ENCODE measurements around the gene OR56A5. TPM values are rescaled to one million over a fixed set of nuclear protein-coding genes. Genes with fewer than 3 reads are reported as not detected.
"Not testable (repeated sequence)": the region's sequence is repeated elsewhere in the genome, so short reads cannot be mapped to it uniquely, and the experiment has no call there.

Gene OR56A5
- total and polyA plus RNA-seq, 3 experiments from 2014 or later, result not detected

DNA sequence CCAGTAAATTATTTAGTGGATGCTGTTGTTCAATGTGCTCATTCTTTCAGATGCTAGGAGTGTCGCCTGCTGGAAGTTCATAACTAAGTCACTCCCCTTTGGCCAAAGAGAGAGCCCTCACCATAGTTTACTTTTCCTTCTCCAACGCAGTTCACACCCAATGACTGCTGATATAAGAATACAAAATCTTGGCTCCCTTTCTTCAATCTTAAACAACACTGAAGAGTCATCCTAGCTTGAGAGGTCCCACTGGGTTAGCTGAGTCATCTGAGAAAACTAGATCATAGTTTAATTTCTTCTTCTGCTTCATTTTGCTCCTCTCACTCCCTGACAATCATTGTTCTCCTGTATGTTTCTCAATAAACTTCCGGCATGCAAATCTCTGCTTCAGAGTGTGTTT lies 23.9 kb upstream of the OR56A5 start:
- no peaks in the 10 kb centered on the region for H3K9me3 ChIP-seq (ENCODE audit: low read length)
- Mint-ChIP-seq H3K27me3 (peaks cover 3 to 31% of the 10 kb centered on the region in 2 donors), H3K9me3 (no peaks in the 10 kb centered on the region), H3K36me3 (no peaks in the 10 kb centered on the region), H3K4me1 (no peaks in the 10 kb centered on the region), H3K4me3 (no peak overlapping the region), H3K27ac (no peak overlapping the region)
- no peak overlapping the region for H3K27ac ChIP-seq (ENCODE audit: low read depth, low read length)
- POLR2A ChIA-PET, result no interaction called here
- H3K4me1 ChIP-seq (ENCODE audit: insufficient read depth, low read length), result no peaks in the 10 kb centered on the region
- H3K36me3 ChIP-seq (ENCODE audit: insufficient read depth, low read length), result no peaks in the 10 kb centered on the region
- no peak for DNase-seq
- no peak overlapping the region for H3K4me3 ChIP-seq (ENCODE audit: low read length)
- no peaks in the 10 kb centered on the region for H3K27me3 ChIP-seq (ENCODE audit: insufficient read depth, low read length, poor library complexity, severe bottlenecking)
- CTCF ChIA-PET, result no interaction called here

- Histone ChIP-seq H3K4me1 (ENCODE audit: insufficient read depth, low read length) (no peaks in the 10 kb centered on the region), H3K36me3 (ENCODE audit: insufficient read depth, low read length) (no peaks in the 10 kb centered on the region), H3K27me3 (ENCODE audit: insufficient read depth, low read length, poor library complexity, severe bottlenecking) (no peaks in the 10 kb centered on the region), H3K4me3 (ENCODE audit: low read length) (no peak overlapping the region), H3K27ac (ENCODE audit: low read depth, low read length) (no peak overlapping the region), H3K9me3 (ENCODE audit: low read length) (no peaks in the 10 kb centered on the region)
- H3K27ac Mint-ChIP-seq, result no peak overlapping the region
- H3K4me3 Mint-ChIP-seq, result no peak overlapping the region
- H3K36me3 Mint-ChIP-seq, result no peaks in the 10 kb centered on the region
- no peak for DNase-seq
- ChIA-PET CTCF (no interaction called here), POLR2A (no interaction called here)
- H3K9me3 Mint-ChIP-seq, result no peaks in the 10 kb centered on the region
- H3K4me1 Mint-ChIP-seq, result no peaks in the 10 kb centered on the region
- H3K27me3 Mint-ChIP-seq, result peaks cover 3 to 34% of the 10 kb centered on the region in 2 donors
Measured at GRCh38 chr11:5989203-5989602, 20.9 kb upstream of the OR56A5 start.

DNA sequence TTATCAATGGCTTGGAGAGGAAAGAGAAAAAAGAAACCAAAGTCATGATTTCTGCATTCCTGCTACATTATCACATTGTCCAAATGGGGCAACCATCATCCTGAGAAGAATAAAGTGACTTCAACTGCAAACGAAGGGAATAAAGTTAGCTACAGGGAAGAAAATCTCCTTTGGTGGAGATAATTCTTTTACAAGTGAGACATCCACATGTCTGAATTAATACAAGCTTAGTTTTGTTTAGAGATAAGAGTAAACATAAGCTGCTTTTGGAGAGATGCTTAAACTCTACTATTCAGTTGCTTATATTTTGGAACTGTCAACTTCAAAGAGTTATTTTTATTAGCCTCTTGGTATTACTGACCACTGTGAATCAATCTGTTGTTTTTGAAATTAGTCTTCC lies 18.6 kb upstream of the OR56A5 start, which contains the start of gene OR52L1:
Gene OR52L1, minus strand, starts transcription at position 101 of the 400 bp plus-strand sequence. Its CDS starts 55 bp downstream, at position 46.
- Histone ChIP-seq H3K4me3 (ENCODE audit: low read length) (no peak within 1 kb of the TSS), H3K27ac (ENCODE audit: low read depth, low read length) (no peak within 1 kb of the TSS), H3K36me3 (ENCODE audit: insufficient read depth, low read length) (no peaks in the 10 kb centered on the region), H3K27me3 (ENCODE audit: insufficient read depth, low read length, poor library complexity, severe bottlenecking) (no peaks in the 10 kb centered on the region), H3K4me1 (ENCODE audit: insufficient read depth, low read length) (no peaks in the 10 kb centered on the region), H3K9me3 (ENCODE audit: low read length) (no peaks in the 10 kb centered on the region)
- no peak within 1 kb of the TSS for H3K27ac Mint-ChIP-seq
- H3K4me3 Mint-ChIP-seq, result no peak within 1 kb of the TSS
- POLR2A ChIA-PET, result no interaction called here
- H3K36me3 Mint-ChIP-seq, result no peaks in the 10 kb centered on the region
- no peaks in the 10 kb centered on the region for H3K4me1 Mint-ChIP-seq
- peaks cover 4 to 48% of the 10 kb centered on the region in 2 donors for H3K27me3 Mint-ChIP-seq
- CTCF ChIA-PET, result no interaction called here
- no peak for DNase-seq
- H3K9me3 Mint-ChIP-seq, result peaks cover 0 to 2% (median 0%) of the 10 kb centered on the region in 5 donors

- Histone ChIP-seq H3K4me1 (ENCODE audit: insufficient read depth, low read length) (no peaks in the 10 kb centered on the region), H3K9me3 (ENCODE audit: low read length) (no peaks in the 10 kb centered on the region), H3K36me3 (ENCODE audit: insufficient read depth, low read length) (no peaks in the 10 kb centered on the region), H3K27ac (ENCODE audit: low read depth, low read length) (no peak overlapping the region), H3K4me3 (ENCODE audit: low read length) (no peak overlapping the region), H3K27me3 (ENCODE audit: insufficient read depth, low read length, poor library complexity, severe bottlenecking) (no peaks in the 10 kb centered on the region)
- no peak for DNase-seq
- H3K36me3 Mint-ChIP-seq, result no peaks in the 10 kb centered on the region
- ChIA-PET CTCF (no interaction called here), POLR2A (no interaction called here)
- no peaks in the 10 kb centered on the region for H3K4me1 Mint-ChIP-seq
- H3K27me3 Mint-ChIP-seq, result peaks cover 8 to 27% of the 10 kb centered on the region in 2 donors
- peaks cover 12 to 22% (median 14%) of the 10 kb centered on the region in 5 donors for H3K9me3 Mint-ChIP-seq
- no peak overlapping the region for H3K27ac Mint-ChIP-seq
- no peak overlapping the region for H3K4me3 Mint-ChIP-seq
Measured at GRCh38 chr11:5983443-5983842, 15.1 kb upstream of the OR56A5 start.

DNA sequence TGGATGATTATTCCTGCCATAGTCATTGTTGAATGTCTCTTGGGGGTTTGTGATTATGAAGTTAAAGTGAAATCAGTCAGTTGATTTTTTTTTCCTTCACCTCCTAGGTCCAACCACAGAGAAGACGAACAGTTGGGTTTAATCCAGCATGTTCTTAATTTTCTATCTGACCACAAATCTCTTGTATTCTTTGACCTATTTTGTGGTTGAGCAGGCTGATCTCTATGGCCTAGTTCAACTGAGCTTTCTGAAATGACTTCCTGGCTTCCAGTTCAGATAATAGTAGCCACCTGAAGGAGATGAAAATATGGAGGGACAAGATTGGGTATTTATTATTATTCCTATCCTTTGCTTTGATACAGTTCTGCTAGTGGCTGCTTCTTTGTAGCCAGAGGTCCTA lies 5.2 kb upstream of the OR56A5 start:
- Mint-ChIP-seq H3K9me3 (peaks cover 0 to 11% (median 2%) of the 10 kb centered on the region in 5 donors), H3K4me3 (peak overlapping the region in 2 of 7 donors; percentile 8 to 18), H3K27me3 (peaks cover 7 to 9% of the 10 kb centered on the region in 2 donors), H3K27ac (peak overlapping the region in 4 of 8 donors; percentile 37 to 78 (median 40)), H3K36me3 (no peaks in the 10 kb centered on the region), H3K4me1 (peaks cover 0 to 7% (median 7%) of the 10 kb centered on the region in 3 donors)
- CTCF ChIA-PET, result no interaction called here
- Histone ChIP-seq H3K27me3 (ENCODE audit: insufficient read depth, low read length, poor library complexity, severe bottlenecking) (no peaks in the 10 kb centered on the region), H3K4me1 (ENCODE audit: insufficient read depth, low read length) (no peaks in the 10 kb centered on the region), H3K36me3 (ENCODE audit: insufficient read depth, low read length) (no peaks in the 10 kb centered on the region), H3K9me3 (ENCODE audit: low read length) (no peaks in the 10 kb centered on the region), H3K4me3 (ENCODE audit: low read length) (no peak overlapping the region), H3K27ac (ENCODE audit: low read depth, low read length) (no peak overlapping the region)
- peak in 1 of 5 donors; percentile 3 for DNase-seq
- POLR2A ChIA-PET, result no interaction called here

GRCh38 chr11:5967708-5968107 lies 586 bp downstream of the OR56A5 start:
- Histone ChIP-seq H3K4me1 (ENCODE audit: insufficient read depth, low read length) (no peaks in the 10 kb centered on the region), H3K27ac (ENCODE audit: low read depth, low read length) (no peak overlapping the region), H3K27me3 (ENCODE audit: insufficient read depth, low read length, poor library complexity, severe bottlenecking) (no peaks in the 10 kb centered on the region), H3K4me3 (ENCODE audit: low read length) (no peak overlapping the region), H3K9me3 (ENCODE audit: low read length) (no peaks in the 10 kb centered on the region), H3K36me3 (ENCODE audit: insufficient read depth, low read length) (no peaks in the 10 kb centered on the region)
- Mint-ChIP-seq H3K27ac (no peak overlapping the region), H3K27me3 (peaks cover 16 to 22% of the 10 kb centered on the region in 2 donors), H3K4me3 (no peak overlapping the region), H3K36me3 (peaks cover 0 to 1% (median 0%) of the 10 kb centered on the region in 3 donors), H3K9me3 (peaks cover 12 to 24% (median 17%) of the 10 kb centered on the region in 5 donors), H3K4me1 (no peaks in the 10 kb centered on the region)
- ChIA-PET POLR2A (no interaction called here), CTCF (no interaction called here)
- no peak for DNase-seq

DNA sequence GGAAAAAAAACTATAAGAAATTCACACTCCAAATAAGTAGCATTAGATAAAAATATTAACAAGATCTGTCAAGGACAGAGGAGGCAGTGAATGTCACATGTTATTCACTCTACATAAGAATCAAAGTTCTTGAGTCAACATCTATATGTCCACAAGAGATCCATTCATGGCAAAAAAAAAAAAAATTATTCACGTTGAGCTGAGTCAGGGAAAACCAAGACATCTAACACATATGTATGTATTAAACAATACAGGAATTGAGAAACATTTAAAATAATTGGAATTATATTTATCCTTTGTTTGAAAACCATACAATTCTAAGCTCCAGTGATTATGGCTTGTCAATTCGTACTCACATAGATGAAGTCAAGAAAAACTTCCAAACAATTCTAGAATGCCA lies 1.3 kb downstream of the OR56A5 start:
- DNase-seq, result no peak
- no peaks in the 10 kb centered on the region for H3K27me3 ChIP-seq (ENCODE audit: insufficient read depth, low read length, poor library complexity, severe bottlenecking)
- no peak overlapping the region for H3K27ac ChIP-seq (ENCODE audit: low read depth, low read length)
- Mint-ChIP-seq H3K36me3 (peaks cover 0 to 2% (median 1%) of the 10 kb centered on the region in 3 donors), H3K4me1 (no peaks in the 10 kb centered on the region), H3K9me3 (peaks cover 15 to 28% (median 21%) of the 10 kb centered on the region in 5 donors), H3K4me3 (no peak overlapping the region), H3K27me3 (peaks cover 16 to 22% of the 10 kb centered on the region in 2 donors), H3K27ac (no peak overlapping the region)
- ChIA-PET CTCF (no interaction called here), POLR2A (no interaction called here)
- no peak overlapping the region for H3K4me3 ChIP-seq (ENCODE audit: low read length)
- H3K36me3 ChIP-seq (ENCODE audit: insufficient read depth, low read length), result no peaks in the 10 kb centered on the region
- H3K4me1 ChIP-seq (ENCODE audit: insufficient read depth, low read length), result no peaks in the 10 kb centered on the region
- no peaks in the 10 kb centered on the region for H3K9me3 ChIP-seq (ENCODE audit: low read length)

DNA sequence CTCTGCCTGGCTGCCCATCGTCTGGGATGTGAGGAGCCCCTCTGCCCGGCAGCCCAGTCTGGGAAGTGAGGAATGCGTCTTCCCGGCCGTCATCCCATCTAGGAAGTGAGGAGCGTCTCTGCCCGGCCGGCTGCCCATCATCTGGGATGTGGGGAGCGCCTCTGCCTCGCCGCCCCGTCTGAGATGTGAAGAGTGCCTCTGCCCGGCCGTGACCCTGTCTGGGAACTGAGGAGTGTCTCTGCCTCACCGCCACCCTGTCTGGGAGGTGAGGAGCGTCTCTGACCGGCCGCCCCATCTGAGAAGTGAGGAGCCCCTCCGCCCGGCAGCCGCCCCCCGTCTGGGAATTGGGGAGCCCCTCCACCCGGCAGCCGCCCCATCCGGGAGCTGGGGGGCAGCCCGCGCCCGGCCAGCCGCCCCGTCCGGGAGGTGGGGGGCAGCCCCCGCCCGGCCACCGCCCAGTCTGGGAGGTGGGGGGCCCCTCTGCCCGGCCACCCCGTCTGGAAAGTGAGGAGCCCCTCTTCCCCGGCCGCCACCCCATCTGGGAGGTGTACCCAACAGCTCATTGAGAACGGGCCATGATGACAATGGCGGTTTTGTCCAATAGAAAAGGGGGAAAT lies 7.5 kb downstream of the OR56A5 start:
- H3K36me3 Mint-ChIP-seq; POLR2A ChIA-PET; H3K4me1 Mint-ChIP-seq; H3K4me1 ChIP-seq (ENCODE audit: insufficient read depth, low read length); CTCF ChIA-PET; H3K27ac ChIP-seq (ENCODE audit: low read depth, low read length); DNase-seq; H3K27ac Mint-ChIP-seq; H3K4me3 ChIP-seq (ENCODE audit: low read length); H3K27me3 ChIP-seq (ENCODE audit: insufficient read depth, low read length, poor library complexity, severe bottlenecking); H3K36me3 ChIP-seq (ENCODE audit: insufficient read depth, low read length); H3K9me3 ChIP-seq (ENCODE audit: low read length); H3K4me3 Mint-ChIP-seq; H3K27me3 Mint-ChIP-seq: not testable (repeated sequence)
- peaks cover 20 to 34% (median 31%) of the 10 kb centered on the region in 5 donors for H3K9me3 Mint-ChIP-seq
